Stomach (tissue), 4 donors: ENCODE data around the gene MINDY2.

Experiments
- CTCF ChIP-seq, 7 experiments: fragments of 450-650 bp in 4 of 7; fragments of 200-600 bp in 3 of 7; sonication (generic) in 3 of 7; IDR thresholded peaks; one replicate each; pipeline ENCODE4 v1.5.1; 2016 to 2019; ENCODE audit warnings: antibody characterized with exemption in 7 of 7, control low read depth in 2 of 7, mild to moderate bottlenecking in 1 of 7
- EP300 ChIP-seq: sonication (generic); formaldehyde crosslinking; IDR thresholded peaks from one replicate; pipeline ENCODE4 v1.6.1; 2017; ENCODE audit warnings: antibody characterized with exemption
- POLR2A ChIP-seq, 4 donors: fragments of 450-650 bp; IDR thresholded peaks; one replicate each; pipeline ENCODE4 v1.6.1; 2016; ENCODE audit warnings: antibody characterized with exemption in 4 of 4, control low read depth in 2 of 4, mild to moderate bottlenecking in 1 of 4, moderate library complexity in 1 of 4
- POLR2AphosphoS5 ChIP-seq, 3 donors: sonication (generic); formaldehyde crosslinking; IDR thresholded peaks; one replicate each; pipeline ENCODE4 v1.6.1; 2016; ENCODE audit warnings: antibody characterized with exemption in 3 of 3

GRCh38 chr15:58732625-58733363 is 38.3 kb upstream of the MINDY2 start:
- no peak for TF ChIP-seq CTCF (IDR thresholded peaks at IDR 0.05)
- no peak for TF ChIP-seq POLR2A (IDR thresholded peaks at IDR 0.05)
- TF ChIP-seq POLR2AphosphoS5 (IDR thresholded peaks at IDR 0.05): no peak
- TF ChIP-seq EP300: no peak
